EH (cell line): ENCODE results near the gene SFMBT2.

Source experiments
- DNase-seq: peaks from one replicate; pipeline ENCODE4 v3.0.0-alpha.2; 2015; ENCODE audit warnings: low read depth

Gene SFMBT2

GRCh38 chr10:7136016-7136415, 274.8 kb downstream of the SFMBT2 start:
- DNase-seq = no peak

- no peak for DNase-seq
These were observed 275.6 kb downstream of the SFMBT2 start for GRCh38 chr10:7135188-7135587.

- no peak for DNase-seq
These were observed 276.4 kb downstream of the SFMBT2 start for GRCh38 chr10:7134448-7134847.

- no peak for DNase-seq
These were observed 276.9 kb downstream of the SFMBT2 start for GRCh38 chr10:7133958-7134357.

GRCh38 chr10:7133278-7133677, 277.6 kb downstream of the SFMBT2 start:
- no peak for DNase-seq

GRCh38 chr10:7130191-7130911, 280.5 kb downstream of the SFMBT2 start:
- no peak for DNase-seq

GRCh38 chr10:7123774-7124173, 287.1 kb downstream of the SFMBT2 start:
- no peak for DNase-seq

- no peak for DNase-seq
These were observed 288.3 kb downstream of the SFMBT2 start for GRCh38 chr10:7122561-7122960.

GRCh38 chr10:7121154-7121797, 289.6 kb downstream of the SFMBT2 start:
- DNase-seq = peak; percentile 19

GRCh38 chr10:7119325-7120015, 291.4 kb downstream of the SFMBT2 start:
- DNase-seq = no peak

- DNase-seq = no peak
These were observed 292.8 kb downstream of the SFMBT2 start for GRCh38 chr10:7117806-7118674.

GRCh38 chr10:7117177-7117799, 293.5 kb downstream of the SFMBT2 start:
- DNase-seq = no peak

GRCh38 chr10:7111561-7111960, 299.3 kb downstream of the SFMBT2 start:
- peak; percentile 80 for DNase-seq

GRCh38 chr10:7111089-7111488, 299.7 kb downstream of the SFMBT2 start:
- DNase-seq = no peak
